Erythroblast (primary cell): ENCODE measurements around the gene MICAL3.

Experiments
- GATA1 ChIP-seq: IDR thresholded peaks from 2 replicates; pipeline ENCODE4 v1.6.1; 2011; ENCODE audit warnings: low read depth, mild to moderate bottlenecking, control low read depth, low read length, moderate library complexity
- POLR2A ChIP-seq: IDR thresholded peaks from 2 replicates; pipeline ENCODE4 v1.6.1; 2011; ENCODE audit warnings: mild to moderate bottlenecking, low read length

GRCh38 chr22:17920992-17921650, 103.2 kb downstream of the MICAL3 start:
- no peak for TF ChIP-seq POLR2A
- no peak for TF ChIP-seq GATA1
